ENCODE results near the gene RBM5.
"Not testable (repeated sequence)": the region's sequence is repeated elsewhere in the genome, so short reads cannot be mapped to it uniquely, and the experiment has no call there.

The RBM5 gene
- total RNA-seq = 139 to 262 (median 224) reads per million in 3 experiments

- peak; percentile 89 for DNase-seq
Measured at GRCh38 chr3:50088725-50089608, at the start of gene RBM5. TSS of gene RBM5 (plus strand) at chr3:50088919. CDS start at chr3:50090435, 1,516 bp downstream.

- no peak for DNase-seq
Measured at GRCh38 chr3:50044976-50045375, 43.7 kb upstream of the RBM5 start.

GRCh38 chr3:50047426-50047825 lies 41.3 kb upstream of the RBM5 start:
- DNase-seq = no peak

GRCh38 chr3:50050361-50050760 lies 38.4 kb upstream of the RBM5 start:
- no peak for DNase-seq

- DNase-seq = no peak
Measured at GRCh38 chr3:50057756-50058155, 31.0 kb upstream of the RBM5 start.

- DNase-seq = no peak
Measured at GRCh38 chr3:50068134-50068533, 20.6 kb upstream of the RBM5 start.

- no peak for DNase-seq
Measured at GRCh38 chr3:50078091-50078490, 10.6 kb upstream of the RBM5 start.

- DNase-seq = no peak
Measured at GRCh38 chr3:50078622-50079021, 10.1 kb upstream of the RBM5 start.

GRCh38 chr3:50084951-50085350 lies 3.8 kb upstream of the RBM5 start:
- not testable (repeated sequence) for DNase-seq

- DNase-seq = no peak
Measured at GRCh38 chr3:50089609-50089945, 858 bp downstream of the RBM5 start.

GRCh38 chr3:50090984-50091383 lies 2.3 kb downstream of the RBM5 start:
- DNase-seq = no peak

- DNase-seq = no peak
Measured at GRCh38 chr3:50095352-50095998, 6.8 kb downstream of the RBM5 start.

GRCh38 chr3:50100386-50100785 lies 11.7 kb downstream of the RBM5 start:
- no peak for DNase-seq

- no peak for DNase-seq
Measured at GRCh38 chr3:50100956-50101845, 12.5 kb downstream of the RBM5 start.

GRCh38 chr3:50102558-50102957 lies 13.8 kb downstream of the RBM5 start:
- no peak for DNase-seq

GRCh38 chr3:50111757-50112156 lies 23.0 kb downstream of the RBM5 start:
- DNase-seq = no peak

- DNase-seq = no peak
Measured at GRCh38 chr3:50112462-50112861, 23.7 kb downstream of the RBM5 start.

- no peak for DNase-seq
Measured at GRCh38 chr3:50117120-50117519, 28.4 kb downstream of the RBM5 start.

- DNase-seq = no peak
Measured at GRCh38 chr3:50118237-50118636, 29.5 kb downstream of the RBM5 start.

- DNase-seq = no peak
Measured at GRCh38 chr3:50119786-50120185, 31.1 kb downstream of the RBM5 start.

- DNase-seq = no peak
Measured at GRCh38 chr3:50120364-50121071, 31.8 kb downstream of the RBM5 start.

Measured in central memory CD4-positive, alpha-beta T cell (primary cell).